HEK293T (cell line): ENCODE data around the gene MED9.

Experiments
- BHLHE40 ChIP-seq: fragments of 450-650 bp; IDR thresholded peaks from 2 replicates; pipeline ENCODE4 v1.6.1; 2016; ENCODE audit warnings: mild to moderate bottlenecking, moderate library complexity, borderline replicate concordance
- CTBP1 ChIP-seq: fragments of 450-650 bp; IDR thresholded peaks from 2 replicates; pipeline ENCODE4 v1.6.1; 2016; ENCODE audit warnings: borderline replicate concordance
- FOXA1 ChIP-seq: fragments of 450-650 bp; IDR thresholded peaks from 2 replicates; pipeline ENCODE4 v1.6.1; 2016; ENCODE audit warnings: mild to moderate bottlenecking
- FOXK2 ChIP-seq: fragments of 450-650 bp; IDR thresholded peaks from 2 replicates; pipeline ENCODE4 v1.6.1; 2016; ENCODE audit warnings: mild to moderate bottlenecking
- FOXM1 ChIP-seq: fragments of 450-650 bp; IDR thresholded peaks from 2 replicates; pipeline ENCODE4 v1.6.1; 2017; ENCODE audit warnings: mild to moderate bottlenecking, borderline replicate concordance
- HDGF ChIP-seq: fragments of 450-650 bp; IDR thresholded peaks from 2 replicates; pipeline ENCODE4 v1.6.1; 2017; ENCODE audit warnings: antibody characterized with exemption, borderline replicate concordance
- L3MBTL2 ChIP-seq: fragments of 450-650 bp; conservative IDR thresholded peaks from 2 replicates; pipeline ENCODE4 v1.6.1; 2016; ENCODE audit warnings: mild to moderate bottlenecking
- LEF1 ChIP-seq: fragments of 450-650 bp; IDR thresholded peaks from 2 replicates; pipeline ENCODE4 v1.6.1; 2017; ENCODE audit warnings: mild to moderate bottlenecking, borderline replicate concordance
- NFRKB ChIP-seq: fragments of 450-650 bp; IDR thresholded peaks from 2 replicates; pipeline ENCODE4 v1.6.1; 2016; ENCODE audit warnings: mild to moderate bottlenecking, moderate library complexity
- PKNOX1 ChIP-seq: fragments of 450-650 bp; IDR thresholded peaks from 2 replicates; pipeline ENCODE4 v1.6.1; 2016
- SP1 ChIP-seq: fragments of 450-650 bp; IDR thresholded peaks from 2 replicates; pipeline ENCODE4 v1.6.1; 2017
- SUZ12 ChIP-seq: fragments of 450-650 bp; IDR thresholded peaks from 2 replicates; pipeline ENCODE4 v1.6.1; 2016; ENCODE audit warnings: mild to moderate bottlenecking
- TARDBP ChIP-seq: fragments of 450-650 bp; IDR thresholded peaks from 2 replicates; pipeline ENCODE4 v1.6.1; 2016
- ZNF384 ChIP-seq: fragments of 450-650 bp; IDR thresholded peaks from 2 replicates; pipeline ENCODE4 v1.6.1; 2016

- no peak for TF ChIP-seq FOXK2
- TF ChIP-seq HDGF = no peak
- TF ChIP-seq SP1 = no peak
- no peak for TF ChIP-seq BHLHE40
- no peak for TF ChIP-seq FOXA1
- no peak for TF ChIP-seq SUZ12
- no peak for TF ChIP-seq L3MBTL2
- no peak for TF ChIP-seq CTBP1
- no peak for TF ChIP-seq TARDBP
- TF ChIP-seq NFRKB = no peak
- TF ChIP-seq LEF1 = no peak
- no peak for TF ChIP-seq FOXM1
- no peak for TF ChIP-seq PKNOX1
- no peak for TF ChIP-seq ZNF384
These were observed 15.8 kb downstream of the MED9 start for GRCh38 chr17:17492571-17492970.
